CD14-positive monocyte (primary cell): ENCODE measurements around the gene MTHFS. TPM values are rescaled to one million over a fixed set of nuclear protein-coding genes. Genes with fewer than 3 reads are reported as not detected.

Source experiments
- DNase-seq, 3 donors: peaks; one replicate each; pipeline ENCODE4 v3.0.0-alpha.2; 2011 to 2022
- H2AFZ ChIP-seq: 2 replicates; pipeline ENCODE4 v1.6.0; 2012; ENCODE audit warnings: mild to moderate bottlenecking, low read depth, low read length, inconsistent platforms; ENCODE audit not compliant: insufficient read depth, poor library complexity, severe bottlenecking
- H3K27ac ChIP-seq, 2 donors: 1 replicate in 1 of 2; 2 replicates in 1 of 2; pipeline ENCODE4 v1.5.1; 2012 to 2013; ENCODE audit warnings: low read length in 2 of 2, control low read depth in 1 of 2, inconsistent platforms in 1 of 2, low read depth in 1 of 2, mild to moderate bottlenecking in 1 of 2
- H3K27me3 ChIP-seq, 2 donors: one replicate each; pipeline versions ENCODE4 v1.6.0 to v1.6.1; 2011 to 2013; ENCODE audit warnings: low read length in 2 of 2; ENCODE audit not compliant: control insufficient read depth in 2 of 2, insufficient read depth in 2 of 2
- H3K36me3 ChIP-seq, 2 donors: replicated peaks in 1 of 2; 1 replicate in 1 of 2; 2 replicates in 1 of 2; pipeline versions ENCODE4 v1.5.1 to v1.6.1; 2012 to 2013; ENCODE audit warnings: low read length in 2 of 2, control low read depth in 1 of 2, inconsistent platforms in 1 of 2, mild to moderate bottlenecking in 1 of 2; ENCODE audit not compliant: insufficient read depth in 2 of 2, control insufficient read depth in 1 of 2
- H3K4me1 ChIP-seq, 2 donors: 1 replicate in 1 of 2; 2 replicates in 1 of 2; pipeline versions ENCODE4 v1.5.1 to v1.6.1; 2012 to 2013; ENCODE audit warnings: low read length in 2 of 2, control low read depth in 1 of 2, inconsistent platforms in 1 of 2, mild to moderate bottlenecking in 1 of 2, moderate library complexity in 1 of 2; ENCODE audit not compliant: insufficient read depth in 2 of 2, control insufficient read depth in 1 of 2
- H3K4me2 ChIP-seq: replicated peaks from 2 replicates; pipeline ENCODE3; 2012; ENCODE audit warnings: low read length, moderate library complexity, mild to moderate bottlenecking; ENCODE audit not compliant: poor library complexity, severe bottlenecking; ENCODE audit errors: extremely low read depth
- H3K4me3 ChIP-seq, 3 experiments: fragments of 200-600 bp in 1 of 3; sonication (generic) in 1 of 3; replicated peaks in 1 of 3; 1 replicate in 2 of 3; 2 replicates in 1 of 3; pipeline ENCODE4 v1.5.1; 2011 to 2013; ENCODE audit warnings: low read length in 3 of 3, mild to moderate bottlenecking in 3 of 3, control low read depth in 2 of 3, low read depth in 2 of 3, inconsistent platforms in 1 of 3, moderate library complexity in 1 of 3
- H3K79me2 ChIP-seq: 2 replicates; pipeline ENCODE4 v1.6.0; 2012; ENCODE audit warnings: mild to moderate bottlenecking, control low read depth, inconsistent platforms, low read length, moderate library complexity; ENCODE audit not compliant: insufficient read depth
- H3K9ac ChIP-seq: 2 replicates; pipeline ENCODE4 v1.6.0; 2017; ENCODE audit warnings: low read length, mild to moderate bottlenecking; ENCODE audit not compliant: insufficient read depth, poor library complexity, severe bottlenecking
- H3K9me3 ChIP-seq, 2 donors: replicated peaks in 1 of 2; 1 replicate in 1 of 2; 2 replicates in 1 of 2; pipeline versions ENCODE4 v1.5.1 to v1.6.1; 2012 to 2013; ENCODE audit warnings: low read length in 2 of 2, control low read depth in 1 of 2; ENCODE audit not compliant: control insufficient read depth in 1 of 2, insufficient read depth in 1 of 2
- H4K20me1 ChIP-seq: 2 replicates; pipeline ENCODE4 v1.6.0; 2012; ENCODE audit warnings: mild to moderate bottlenecking, low read length, control low read depth, moderate library complexity; ENCODE audit not compliant: insufficient read depth
- H3K27ac Mint-ChIP-seq, 7 donors: one replicate each; pipeline ENCODE4 v1.8.0; 2020; ENCODE audit warnings: mild to moderate bottlenecking in 7 of 7, mixed read lengths in 7 of 7, moderate library complexity in 6 of 7, inconsistent platforms in 2 of 7
- H3K27me3 Mint-ChIP-seq, 3 donors: one replicate each; pipeline ENCODE4 v1.8.0; 2021 to 2022; ENCODE audit warnings: low read depth in 3 of 3, mild to moderate bottlenecking in 3 of 3, mixed read lengths in 3 of 3, moderate library complexity in 3 of 3, inconsistent platforms in 1 of 3
- H3K36me3 Mint-ChIP-seq, 2 donors: one replicate each; pipeline ENCODE4 v1.8.0; 2020; ENCODE audit warnings: mixed read lengths in 2 of 2, inconsistent platforms in 1 of 2, mild to moderate bottlenecking in 1 of 2
- H3K4me1 Mint-ChIP-seq: one replicate; pipeline ENCODE4 v1.8.0; 2020; ENCODE audit warnings: mild to moderate bottlenecking, mixed read lengths
- H3K4me3 Mint-ChIP-seq, 2 donors: one replicate each; pipeline ENCODE4 v1.8.0; 2020; ENCODE audit warnings: mild to moderate bottlenecking in 2 of 2, mixed read lengths in 2 of 2, moderate library complexity in 1 of 2
- H3K9me3 Mint-ChIP-seq, 7 donors: one replicate each; pipeline ENCODE4 v1.8.0; 2020 to 2022; ENCODE audit warnings: mixed read lengths in 7 of 7, mild to moderate bottlenecking in 6 of 7, moderate library complexity in 6 of 7, inconsistent platforms in 2 of 7
- CTCF ChIP-seq: fragments of 200-600 bp; IDR thresholded peaks from one replicate; pipeline ENCODE4 v1.8.0; 2022; ENCODE audit warnings: antibody characterized with exemption, mild to moderate bottlenecking
- WGBS: methylation state at CpG from one replicate; pipeline ENCODE4 v1.1.5; 2013; ENCODE audit warnings: missing lambda C conversion rate; ENCODE audit not compliant: insufficient coverage; 5-methylcytosine and 5-hydroxymethylcytosine counted together
- intact Hi-C, 2 donors: fragments of 100-400 bp; cut with micrococcal nuclease; formaldehyde crosslinking; loops; one replicate each; pipeline versions ENCODE4 v1.15.0 to v1.15.1; 2023
- polyA plus RNA-seq, 3 donors: library from polyadenylated mRNA; depleted of rRNA in 1 of 3; unstranded in 2 of 3; stranded (reverse) in 1 of 3; fragments of 300-500 nt in 2 of 3; fragments of >200 nt in 1 of 3; fragmentation: Illumina TruSeq in 2 of 3; gene quantifications; 1 replicate in 2 of 3; 2 replicates in 1 of 3; pipeline ENCODE4 v1.2.3, GENCODE V29; 2012 to 2021

Gene MTHFS
- polyA plus RNA-seq, 3 donors = 44.6 to 129 (median 76.4) TPM

- Histone ChIP-seq H3K9me3 (no peaks in the 10 kb centered on the region), H4K20me1 (no peaks in the 10 kb centered on the region), H3K79me2 (no peaks in the 10 kb centered on the region), H3K27ac (no peak overlapping the region), H2AFZ (no peak overlapping the region), H3K4me2 (no peak overlapping the region), H3K27me3 (no peaks in the 10 kb centered on the region), H3K9ac (no peak overlapping the region), H3K36me3 (no peaks in the 10 kb centered on the region), H3K4me3 (no peak overlapping the region), H3K4me1 (peaks cover 16 to 37% of the 10 kb centered on the region in 2 donors)
- DNase-seq = no peak
- Mint-ChIP-seq H3K9me3 (peaks cover 0 to 1% (median 0%) of the 10 kb centered on the region in 7 donors), H3K27ac (peak overlapping the region in 2 of 7 donors; percentile 22 to 35), H3K4me1 (peaks cover 34% of the 10 kb centered on the region), H3K36me3 (peaks cover under 1 to 3% of the 10 kb centered on the region in 2 donors), H3K4me3 (no peak overlapping the region), H3K27me3 (peaks cover 2 to 9% (median 4%) of the 10 kb centered on the region in 3 donors)
- intact Hi-C loops = loop anchor here in 1 of 2 donors (10.0 kb wide), 1 partner anchor 51 kb away; no protein-coding TSS in a partner anchor
- no CpG with 5 or more reads among the region's 1 CpG for WGBS
- no peak for TF ChIP-seq CTCF
Observed at GRCh38 chr15:79943820-79944219, 47.0 kb upstream of the MTHFS start.

GRCh38 chr15:79942741-79943481 lies 46.1 kb upstream of the MTHFS start:
- peaks cover 0 to 1% (median 0%) of the 10 kb centered on the region in 7 donors for H3K9me3 Mint-ChIP-seq
- no peaks in the 10 kb centered on the region for H3K27me3 ChIP-seq

More at GRCh38 chr15:79942741-79943481, 46.1 kb upstream of the MTHFS start:
- Histone ChIP-seq H3K4me3 (no peak overlapping the region), H3K79me2 (no peaks in the 10 kb centered on the region), H3K27ac (no peak overlapping the region), H3K4me1 (peaks cover 7 to 28% of the 10 kb centered on the region in 2 donors), H3K9me3 (no peaks in the 10 kb centered on the region), H2AFZ (no peak overlapping the region), H3K4me2 (no peak overlapping the region), H4K20me1 (no peaks in the 10 kb centered on the region), H3K9ac (no peak overlapping the region), H3K36me3 (no peaks in the 10 kb centered on the region)
- DNase-seq = no peak
- peak overlapping the region in 1 of 7 donors; percentile 22 for H3K27ac Mint-ChIP-seq
- 91% methylated on average over 4 of the region's 7 CpGs for WGBS
- H3K4me1 Mint-ChIP-seq = peaks cover 25% of the 10 kb centered on the region
- H3K4me3 Mint-ChIP-seq = no peak overlapping the region
- H3K36me3 Mint-ChIP-seq = peaks cover 0 to 3% of the 10 kb centered on the region in 2 donors
- peaks cover 2 to 10% (median 4%) of the 10 kb centered on the region in 3 donors for H3K27me3 Mint-ChIP-seq
- TF ChIP-seq CTCF = no peak
- intact Hi-C loops = loop anchor here in 1 of 2 donors (10.0 kb wide), 1 partner anchor 52 kb away; no protein-coding TSS in a partner anchor
